Spleen (tissue), 11 donors: ENCODE measurements around the gene TPRG1. TPM values are rescaled to one million over a fixed set of nuclear protein-coding genes. Genes with fewer than 3 reads are reported as not detected.

Experiments used
- DNase-seq: peaks from one replicate; pipeline ENCODE4 v3.0.0-alpha.2; 2020
- H3K27ac ChIP-seq, 8 donors: fragments of 200-600 bp; sonication (generic) in 7 of 8; 1 replicate in 4 of 8; 2 replicates in 4 of 8; pipeline versions ENCODE4 v1.5.0 to v1.8.0; 2016 to 2021; ENCODE audit warnings: inconsistent platforms in 4 of 8, mild to moderate bottlenecking in 4 of 8, moderate library complexity in 1 of 8
- H3K27me3 ChIP-seq, 7 donors: fragments of 200-600 bp; sonication (generic) in 6 of 7; replicated peaks in 1 of 7; 1 replicate in 4 of 7; 2 replicates in 3 of 7; pipeline versions ENCODE4 v1.5.0 to v1.8.0; 2016 to 2021; ENCODE audit warnings: inconsistent platforms in 3 of 7, mild to moderate bottlenecking in 1 of 7
- H3K36me3 ChIP-seq, 6 donors: fragments of 200-600 bp; sonication (generic) in 5 of 6; 1 replicate in 4 of 6; 2 replicates in 2 of 6; pipeline versions ENCODE4 v1.5.0 to v1.8.0; 2016 to 2021; ENCODE audit warnings: inconsistent platforms in 2 of 6
- H3K4me1 ChIP-seq, 6 donors: fragments of 200-600 bp; sonication (generic) in 5 of 6; 1 replicate in 3 of 6; 2 replicates in 3 of 6; pipeline versions ENCODE4 v1.5.0 to v1.8.0; 2016 to 2021; ENCODE audit warnings: inconsistent platforms in 3 of 6
- H3K4me3 ChIP-seq, 8 donors: fragments of 200-600 bp; sonication (generic) in 7 of 8; 1 replicate in 4 of 8; 2 replicates in 4 of 8; pipeline versions ENCODE4 v1.5.0 to v1.8.0; 2016 to 2021; ENCODE audit warnings: inconsistent platforms in 4 of 8, mild to moderate bottlenecking in 4 of 8, moderate library complexity in 2 of 8
- H3K9me3 ChIP-seq, 8 donors: fragments of 200-600 bp; sonication (generic) in 7 of 8; 1 replicate in 4 of 8; 2 replicates in 4 of 8; pipeline versions ENCODE4 v1.5.0 to v1.8.0; 2016 to 2021; ENCODE audit warnings: inconsistent platforms in 4 of 8
- CTCF ChIP-seq, 11 experiments: fragments of 200-600 bp in 7 of 11; fragments of 450-650 bp in 4 of 11; sonication (generic) in 4 of 11; IDR thresholded peaks in 8 of 11; conservative IDR thresholded peaks in 3 of 11; 1 replicate in 7 of 11; 2 replicates in 4 of 11; pipeline versions ENCODE4 v1.4.0 to v1.8.0; 2016 to 2021; ENCODE audit warnings: antibody characterized with exemption in 11 of 11, inconsistent platforms in 4 of 11, mild to moderate bottlenecking in 1 of 11
- POLR2A ChIP-seq, 3 donors: fragments of 450-650 bp; IDR thresholded peaks; one replicate each; pipeline ENCODE4 v1.5.1; 2017; ENCODE audit warnings: antibody characterized with exemption in 3 of 3, mild to moderate bottlenecking in 1 of 3
- POLR2AphosphoS5 ChIP-seq, 3 donors: sonication (generic); formaldehyde crosslinking; IDR thresholded peaks; one replicate each; pipeline ENCODE4 v1.5.1; 2017; ENCODE audit warnings: antibody characterized with exemption in 3 of 3
- WGBS, 5 donors: extraction: QIAGEN DNeasy Blood & Tissue Kit in 3 of 5; methylation state at CpG; one replicate each; pipeline versions ENCODE4 v1.1.5 to v1.1.7; 2013 to 2018; 5-methylcytosine and 5-hydroxymethylcytosine counted together
- intact Hi-C: fragments of 100-400 bp; cut with DNase I; formaldehyde crosslinking; loops from one replicate; pipeline ENCODE4 v1.15.0; 2023; ENCODE audit warnings: low total_unique reads
- polyA plus RNA-seq, 3 donors: library from polyadenylated mRNA; stranded (reverse); fragments of 200-250 nt; gene quantifications; one replicate each; pipeline ENCODE4 v1.2.1, GENCODE V29; 2013
- total RNA-seq, 7 donors: library from RNA; depleted of rRNA in 3 of 7; stranded (reverse); fragments of >200 nt in 3 of 7; fragmentation: NEBNext Ultra II Directional in 4 of 7; extraction: Animal tissue kit (Norgen Biotek cat#: 25700) in 4 of 7; gene quantifications; one replicate each; pipeline versions ENCODE4 v1.1.0 to v1.2.1, GENCODE V29; 2016 to 2021
- donor health status: healthy with polysubstance abuse.
- donor health status: DM: no; HTN: no; CAD: no; lungs with moderate emphysema.
- donor health status: DM: no; HTN: no; CAD: no.
- donor health status: Bipolar disorder and iron deficiency.
- donor health status: healthy.
- donor health status: DM: no; HTN: no; CAD: no.
- donor health status: DM: yes; HTN: yes; CAD: no.

Gene TPRG1
- total and polyA plus RNA-seq, 10 donors = 0.29 to 11.7 (median 4.6) TPM

- intact Hi-C loops = no loop called here
- no peaks in the 10 kb centered on the region for H3K36me3 ChIP-seq
- no peaks in the 10 kb centered on the region for H3K27me3 ChIP-seq
- 77 to 92% (median 83%) methylated on average over 1 of the region's 1 CpG for WGBS, 5 donors
- H3K4me3 ChIP-seq = no peak overlapping the region
- no peak for TF ChIP-seq POLR2A (IDR thresholded peaks at IDR 0.05)
- no peak for TF ChIP-seq CTCF (IDR thresholded peaks at IDR 0.05 in 8 of 11, conservative IDR thresholded peaks at IDR 0.05 in 3 of 11)
- no peak for TF ChIP-seq POLR2AphosphoS5 (IDR thresholded peaks at IDR 0.05)
- H3K4me1 ChIP-seq = no peaks in the 10 kb centered on the region
- H3K9me3 ChIP-seq = peaks cover 0 to 18% (median 6%) of the 10 kb centered on the region in 8 donors
- DNase-seq = no peak
- H3K27ac ChIP-seq = no peak overlapping the region
These were observed 78.2 kb downstream of the TPRG1 start for GRCh38 chr3:189249987-189250386.

GRCh38 chr3:189258261-189258660, 86.5 kb downstream of the TPRG1 start:
- no peak overlapping the region for H3K27ac ChIP-seq
- H3K9me3 ChIP-seq = peaks cover 0 to 16% (median 6%) of the 10 kb centered on the region in 8 donors
- 83 to 89% (median 87%) methylated on average over 3 of the region's 3 CpGs for WGBS, 5 donors
- TF ChIP-seq CTCF (IDR thresholded peaks at IDR 0.05 in 8 of 11, conservative IDR thresholded peaks at IDR 0.05 in 3 of 11) = no peak
- no peak for TF ChIP-seq POLR2A (IDR thresholded peaks at IDR 0.05)
- TF ChIP-seq POLR2AphosphoS5 (IDR thresholded peaks at IDR 0.05) = no peak
- intact Hi-C loops = no loop called here
- H3K4me3 ChIP-seq = no peak overlapping the region
- no peaks in the 10 kb centered on the region for H3K36me3 ChIP-seq
- DNase-seq = no peak
- no peaks in the 10 kb centered on the region for H3K4me1 ChIP-seq
- H3K27me3 ChIP-seq = no peaks in the 10 kb centered on the region

DNA sequence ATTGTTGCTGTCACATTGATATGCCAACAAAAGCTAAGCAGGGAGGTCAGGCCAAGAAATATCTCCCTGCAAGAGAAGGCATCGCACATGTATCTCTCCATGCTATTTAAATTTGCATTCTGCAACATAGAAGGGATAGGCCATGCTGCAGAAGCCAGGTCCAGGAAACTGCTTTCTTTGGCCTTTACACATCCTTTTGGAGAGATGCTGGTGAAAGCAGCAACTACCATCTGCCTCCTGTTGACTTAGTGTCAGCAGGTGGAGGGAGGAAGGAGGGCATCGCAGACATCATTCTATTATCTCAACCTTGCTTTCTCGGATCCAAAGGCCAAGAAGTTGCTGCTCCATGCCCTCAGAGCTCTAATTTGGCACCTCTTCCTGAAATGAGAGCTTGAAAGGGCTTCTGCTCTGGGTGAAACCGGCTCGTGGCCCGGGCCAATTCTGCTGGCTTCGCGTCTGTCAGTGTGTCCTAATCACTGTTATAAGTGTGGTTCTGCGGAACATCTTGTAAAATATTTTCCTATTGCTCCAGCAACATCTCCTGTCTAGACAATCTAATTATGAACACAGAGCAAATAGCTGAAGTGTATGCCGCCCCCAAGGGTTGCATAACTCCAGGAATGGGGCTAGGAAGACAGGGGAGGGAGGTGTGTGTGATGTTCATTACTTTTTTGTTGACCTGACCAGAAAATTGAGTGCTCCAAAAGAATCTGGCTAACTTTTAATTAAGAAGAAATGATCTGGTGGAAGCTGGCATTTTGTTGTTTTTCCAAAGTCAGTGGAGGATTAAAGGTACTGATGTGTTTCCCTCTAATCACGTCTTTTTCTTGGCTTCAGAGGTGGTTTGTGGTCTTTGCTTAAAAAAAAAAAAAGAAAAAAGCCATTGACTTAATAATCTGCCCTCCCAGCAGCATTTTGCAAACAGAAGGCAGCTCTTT, 89.1 kb downstream of the TPRG1 start:
- Histone ChIP-seq H3K36me3 (no peaks in the 10 kb centered on the region), H3K4me3 (no peak overlapping the region), H3K27me3 (no peaks in the 10 kb centered on the region), H3K9me3 (no peaks in the 10 kb centered on the region), H3K27ac (no peak overlapping the region), H3K4me1 (no peaks in the 10 kb centered on the region)
- no peak for TF ChIP-seq POLR2AphosphoS5 (IDR thresholded peaks at IDR 0.05)
- no peak for TF ChIP-seq CTCF (IDR thresholded peaks at IDR 0.05 in 8 of 11, conservative IDR thresholded peaks at IDR 0.05 in 3 of 11)
- no peak for TF ChIP-seq POLR2A (IDR thresholded peaks at IDR 0.05)
- no peak for DNase-seq
- WGBS, 5 donors = 85 to 94% (median 88%) methylated on average over 11 of the region's 11 CpGs
- intact Hi-C loops = no loop called here

GRCh38 chr3:189262746-189263145, 91.0 kb downstream of the TPRG1 start:
- no peaks in the 10 kb centered on the region for H3K27me3 ChIP-seq
- intact Hi-C loops = no loop called here
- H3K9me3 ChIP-seq = no peaks in the 10 kb centered on the region
- no peak for DNase-seq
- H3K4me3 ChIP-seq = no peak overlapping the region
- TF ChIP-seq POLR2A (IDR thresholded peaks at IDR 0.05) (no peak), CTCF (IDR thresholded peaks at IDR 0.05 in 8 of 11, conservative IDR thresholded peaks at IDR 0.05 in 3 of 11) (no peak), POLR2AphosphoS5 (IDR thresholded peaks at IDR 0.05) (no peak)
- no peak overlapping the region for H3K27ac ChIP-seq
- WGBS, 5 donors = 31 to 57% (median 43%) methylated on average over 3 of the region's 3 CpGs
- H3K36me3 ChIP-seq = no peaks in the 10 kb centered on the region
- no peaks in the 10 kb centered on the region for H3K4me1 ChIP-seq
